HG02885 (cell line): ENCODE data around the gene LRP1B.
"Not testable (repeated sequence)": the region's sequence is repeated elsewhere in the genome, so short reads cannot be mapped to it uniquely, and the experiment has no call there.

Experiments
- ATAC-seq: cut with Tn5 transposase; IDR thresholded peaks from one replicate; pipeline ENCODE4 v1.9.1; 2021; ENCODE audit warnings: mild to moderate bottlenecking; ENCODE audit not compliant: unreplicated experiment, poor library complexity

LRP1B gene

GRCh38 chr2:141001750-141002149 is 1129.1 kb downstream of the LRP1B start:
- no peak for ATAC-seq

GRCh38 chr2:140998577-140998976 is 1132.2 kb downstream of the LRP1B start:
- no peak for ATAC-seq

GRCh38 chr2:140998017-140998416 is 1132.8 kb downstream of the LRP1B start:
- no peak for ATAC-seq

- ATAC-seq, result no peak
Observed at GRCh38 chr2:140994856-140995255, 1136.0 kb downstream of the LRP1B start.

- ATAC-seq, result no peak
Observed at GRCh38 chr2:140990416-140990815, 1140.4 kb downstream of the LRP1B start.

GRCh38 chr2:140988597-140988996 is 1142.2 kb downstream of the LRP1B start:
- no peak for ATAC-seq

- no peak for ATAC-seq
Observed at GRCh38 chr2:140986456-140986855, 1144.4 kb downstream of the LRP1B start.

- ATAC-seq, result no peak
Observed at GRCh38 chr2:140975237-140975636, 1155.6 kb downstream of the LRP1B start.

GRCh38 chr2:140972724-140973123 is 1158.1 kb downstream of the LRP1B start:
- no peak for ATAC-seq

GRCh38 chr2:140964324-140964723 is 1166.5 kb downstream of the LRP1B start:
- not testable (repeated sequence) for ATAC-seq

- no peak for ATAC-seq
Observed at GRCh38 chr2:140949932-140950331, 1180.9 kb downstream of the LRP1B start.

GRCh38 chr2:140947236-140947635 is 1183.6 kb downstream of the LRP1B start:
- ATAC-seq, result no peak

- no peak for ATAC-seq
Observed at GRCh38 chr2:140943867-140944266, 1186.9 kb downstream of the LRP1B start.

- no peak for ATAC-seq
Observed at GRCh38 chr2:140942284-140942683, 1188.5 kb downstream of the LRP1B start.

- ATAC-seq, result no peak
Observed at GRCh38 chr2:140929849-140930248, 1201.0 kb downstream of the LRP1B start.

- ATAC-seq, result no peak
Observed at GRCh38 chr2:140918426-140918825, 1212.4 kb downstream of the LRP1B start.

- ATAC-seq, result no peak
Observed at GRCh38 chr2:140916410-140916809, 1214.4 kb downstream of the LRP1B start.

- ATAC-seq, result no peak
Observed at GRCh38 chr2:140910683-140911082, 1220.1 kb downstream of the LRP1B start.

- ATAC-seq, result no peak
Observed at GRCh38 chr2:140905083-140905781, 1225.6 kb downstream of the LRP1B start.

- ATAC-seq, result no peak
Observed at GRCh38 chr2:140895378-140895777, 1235.4 kb downstream of the LRP1B start.

GRCh38 chr2:140893685-140894084 is 1237.1 kb downstream of the LRP1B start:
- no peak for ATAC-seq

- ATAC-seq, result no peak
Observed at GRCh38 chr2:140892911-140893637, 1237.7 kb downstream of the LRP1B start.
